HL-60 (cell line): ENCODE results near the gene EFCAB6.

Experiments used
- CTCF ChIP-seq: IDR thresholded peaks from one replicate; pipeline ENCODE4 v1.5.1; 2011; ENCODE audit warnings: low read length, control low read depth, inconsistent platforms; ENCODE audit not compliant: insufficient read depth
- GABPA ChIP-seq: IDR thresholded peaks from 2 replicates; pipeline ENCODE4 v1.6.1; 2012; ENCODE audit warnings: low read depth
- REST ChIP-seq: IDR thresholded peaks from 2 replicates; pipeline ENCODE4 v1.6.1; 2012; ENCODE audit warnings: low read depth; ENCODE audit not compliant: insufficient replicate concordance
- SPI1 ChIP-seq: IDR thresholded peaks from 2 replicates; pipeline ENCODE4 v1.6.1; 2012; ENCODE audit warnings: low read depth, mild to moderate bottlenecking, borderline replicate concordance

GRCh38 chr22:43553451-43554258 is 258.4 kb downstream of the EFCAB6 start:
- TF ChIP-seq CTCF (no peak), SPI1 (no peak), GABPA (no peak), REST (no peak)
